ENCODE measurements around the gene ELMO2.

ELMO2 gene

GRCh38 chr20:46350986-46351267 lies 55.5 kb downstream of the ELMO2 start:
- DNase-seq, result no peak

DNA sequence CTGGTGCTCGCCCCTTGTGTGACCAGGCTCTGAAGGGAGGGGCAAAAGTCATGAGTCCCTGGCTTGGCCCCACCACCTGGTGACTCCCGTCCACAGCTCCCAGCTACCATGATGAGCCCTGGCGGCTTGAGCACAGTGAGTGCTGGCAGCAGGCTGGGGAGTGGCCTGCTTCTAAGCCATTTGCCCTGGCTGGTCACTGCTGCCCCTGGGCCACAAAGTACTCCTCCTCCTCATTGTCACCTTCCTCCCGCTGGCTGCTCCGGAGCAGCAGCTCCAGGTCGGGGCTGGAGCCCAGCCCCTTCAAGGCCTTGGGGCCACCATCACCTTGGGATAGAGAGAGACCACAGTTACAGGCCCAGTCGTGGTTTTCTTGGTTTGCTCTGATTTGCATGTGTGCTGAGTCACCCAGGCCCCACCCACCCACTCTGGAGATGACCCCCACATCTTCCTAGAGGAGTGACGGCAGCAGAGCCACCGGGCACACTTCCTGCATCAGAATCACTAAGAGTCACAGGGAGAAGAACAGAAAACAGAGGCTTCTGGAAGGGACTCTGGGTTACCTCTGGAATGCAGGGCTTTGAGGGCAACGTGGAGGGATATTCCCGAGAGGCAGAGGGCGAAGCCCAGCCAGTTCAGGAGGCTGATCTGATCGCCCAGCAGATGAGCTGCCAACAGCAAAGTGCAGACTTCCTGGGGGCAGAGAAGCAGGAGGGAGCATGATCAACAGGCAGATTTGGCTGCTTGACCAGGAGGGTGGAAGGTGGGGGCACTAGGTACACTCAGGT lies 56.0 kb downstream of the ELMO2 start:
- DNase-seq, result peak; percentile 92

DNA sequence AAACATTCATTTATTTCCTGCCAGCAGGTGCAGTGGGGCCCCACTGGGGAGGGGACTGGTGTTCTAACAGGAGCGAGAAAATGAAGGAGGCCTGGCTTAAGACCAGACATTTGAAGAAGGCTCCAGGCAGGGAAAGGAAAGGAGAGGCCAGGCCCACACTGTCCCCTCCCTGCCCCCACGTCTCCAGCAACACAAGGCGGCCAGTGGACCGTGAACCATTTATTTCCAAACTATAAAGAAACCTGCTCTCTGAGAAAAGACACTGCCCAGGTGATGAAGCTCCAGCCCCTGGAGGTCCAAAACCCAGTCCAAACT lies 56.7 kb downstream of the ELMO2 start:
- DNase-seq, result no peak

DNA sequence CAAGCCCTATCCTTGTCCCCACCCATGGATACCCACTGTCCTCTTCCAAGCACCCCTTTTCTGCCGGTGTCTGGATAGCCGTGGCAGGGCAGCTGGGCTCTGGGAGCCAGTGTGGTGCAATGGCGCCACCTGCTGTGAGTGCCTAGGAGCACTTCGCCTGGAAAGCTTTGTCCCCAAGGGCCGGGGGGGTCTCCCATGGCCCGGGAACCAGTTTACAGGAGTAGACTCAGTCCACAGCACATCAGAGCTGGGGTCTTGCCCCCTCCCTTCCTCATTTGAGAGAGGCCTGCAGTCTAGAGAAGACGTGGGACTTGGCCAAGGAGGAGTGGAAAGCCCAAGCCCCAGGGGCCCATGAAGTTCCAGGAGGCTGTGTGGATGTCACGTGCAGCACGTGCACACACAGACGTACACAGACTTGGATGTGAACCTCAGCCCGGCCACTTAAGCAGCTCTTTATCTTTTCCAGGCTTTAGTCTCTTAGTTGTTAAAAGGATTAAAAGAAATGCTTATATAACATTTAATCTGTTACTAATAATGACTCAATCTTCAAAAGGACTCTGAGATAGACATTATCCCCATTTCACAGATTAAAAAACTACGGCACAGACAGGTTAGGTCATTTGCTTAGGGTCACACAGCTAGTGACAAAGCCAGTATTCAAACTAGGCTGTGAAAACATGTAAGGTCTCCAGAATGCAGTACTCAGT lies 57.2 kb downstream of the ELMO2 start:
- DNase-seq, result peak; percentile 44

DNA sequence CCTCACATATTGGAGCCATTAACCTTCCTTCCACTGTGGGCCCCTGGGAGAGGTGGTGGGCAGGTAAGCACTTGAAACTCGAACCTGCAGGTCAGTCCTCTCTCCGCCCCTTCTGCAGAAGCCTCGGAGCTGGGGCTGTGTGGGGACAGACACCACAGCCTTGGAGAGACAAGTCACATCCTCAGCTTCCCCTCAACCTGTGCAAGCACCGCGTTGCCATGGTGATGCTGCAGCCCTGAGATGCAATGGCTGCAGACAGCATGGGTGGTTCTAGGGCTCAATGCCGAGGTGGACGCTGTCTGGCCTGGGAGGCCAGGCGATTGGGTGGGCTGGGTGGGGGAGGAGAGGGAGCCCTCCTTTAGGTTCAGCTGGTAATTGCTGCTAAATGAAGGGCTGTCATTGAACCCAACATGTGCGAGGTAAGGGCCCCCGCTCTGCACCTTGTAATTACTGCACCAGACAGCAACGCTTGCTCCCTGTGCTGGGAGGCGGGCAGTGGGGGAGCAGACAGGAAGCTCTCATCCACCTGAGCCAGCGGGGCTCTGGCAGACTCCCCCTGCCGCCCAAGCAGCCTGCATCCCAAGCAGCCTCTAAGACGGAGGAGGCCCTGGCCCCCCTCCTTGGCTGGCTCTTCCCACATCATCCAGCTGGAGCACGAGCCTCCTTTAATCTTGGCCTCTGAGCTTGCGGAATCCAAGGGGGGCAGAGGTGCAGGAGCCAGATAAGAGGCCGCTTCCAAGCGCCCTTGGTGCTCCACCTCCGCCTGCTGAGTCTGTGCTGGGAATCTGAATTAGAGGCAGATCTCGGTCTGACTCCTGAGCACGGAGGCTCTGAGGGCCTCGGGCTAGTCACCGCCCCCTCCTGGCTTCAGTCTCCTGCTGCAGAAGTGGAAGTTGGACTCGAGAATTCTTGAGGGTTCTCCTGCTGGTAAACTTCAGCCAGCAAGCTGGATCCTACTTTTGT lies 58.3 kb downstream of the ELMO2 start:
- peak; percentile 21 for DNase-seq

GRCh38 chr20:46346770-46347169 lies 59.6 kb downstream of the ELMO2 start:
- no peak for DNase-seq

DNA sequence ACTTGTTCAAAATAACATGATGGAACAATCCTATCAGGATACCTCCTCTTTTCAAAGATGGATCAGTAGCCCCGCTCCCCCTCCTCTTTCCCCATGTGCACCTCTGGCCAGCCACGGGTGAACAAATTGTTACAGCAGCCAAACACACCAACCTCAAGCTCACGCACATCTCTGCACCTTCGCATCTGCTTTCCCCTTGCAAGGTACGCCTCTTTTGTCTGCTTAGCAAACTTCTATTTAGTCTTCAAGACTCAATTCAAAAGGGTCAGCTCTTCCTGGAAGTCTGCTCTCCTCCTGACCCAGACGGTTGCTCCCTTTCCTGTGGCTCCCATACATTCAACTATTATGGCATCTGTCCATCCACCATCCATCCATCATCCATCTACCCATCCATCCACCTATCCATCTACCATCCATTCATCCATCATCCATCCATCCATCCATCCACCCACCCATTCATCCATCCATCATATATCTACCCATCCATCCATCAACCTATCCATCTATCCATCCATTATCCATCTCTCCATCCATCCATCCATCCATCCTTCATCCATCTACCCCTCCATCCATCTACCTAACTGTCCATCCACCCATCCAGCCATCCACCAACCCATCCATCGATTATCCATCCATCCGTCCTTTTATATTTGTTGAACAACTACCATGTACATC lies 61.8 kb downstream of the ELMO2 start:
- DNase-seq, result no peak

DNA sequence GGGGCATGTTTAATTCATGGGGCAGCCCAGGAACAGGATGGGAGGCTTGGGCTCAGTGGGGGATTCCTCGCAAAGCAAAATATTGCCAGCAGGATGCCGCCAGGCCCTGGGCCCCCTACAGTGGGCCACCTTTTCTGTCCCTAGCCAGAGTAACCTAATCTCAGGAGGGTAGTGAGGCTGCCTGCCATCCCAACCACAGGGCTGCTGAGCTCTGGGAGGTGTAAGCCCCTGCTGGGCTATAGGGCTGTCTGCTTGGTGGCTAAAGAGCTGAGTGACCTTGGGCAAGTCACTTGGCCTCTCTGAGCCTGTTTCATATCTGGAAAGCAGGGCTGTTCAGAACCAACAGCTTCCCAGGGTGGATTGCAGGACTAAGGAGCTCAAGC lies 62.4 kb downstream of the ELMO2 start:
- no peak for DNase-seq

DNA sequence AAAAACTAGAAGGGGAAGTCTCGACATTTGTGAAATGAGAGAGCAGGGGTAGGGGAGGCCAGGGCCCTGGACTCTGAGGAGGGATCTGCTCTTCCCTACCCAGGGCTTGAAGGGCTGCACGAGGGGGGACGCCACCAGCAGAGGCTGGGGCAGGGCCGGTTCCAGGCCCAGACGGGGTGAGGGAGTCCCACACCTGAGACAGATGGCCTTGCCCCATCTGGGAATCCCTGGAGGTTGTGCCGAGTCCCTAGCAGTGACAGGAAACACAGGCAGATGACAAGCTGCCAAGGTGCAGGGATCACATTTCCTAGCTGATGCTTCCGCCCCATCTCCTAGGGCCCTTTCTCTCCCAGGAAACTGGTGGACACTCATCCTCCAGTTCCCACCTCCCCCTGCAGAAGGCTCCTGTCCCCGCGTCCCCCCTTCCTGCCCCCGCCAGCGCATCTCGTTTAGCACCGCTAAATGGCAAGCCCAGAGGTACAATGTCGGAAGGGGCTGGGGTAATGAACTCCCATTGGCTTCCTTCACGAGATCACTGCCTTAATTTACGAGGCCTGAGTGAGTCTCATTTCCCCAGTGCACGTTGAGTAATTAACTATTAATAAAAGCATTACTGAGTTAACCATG lies 63.0 kb downstream of the ELMO2 start:
- DNase-seq, result no peak

DNA sequence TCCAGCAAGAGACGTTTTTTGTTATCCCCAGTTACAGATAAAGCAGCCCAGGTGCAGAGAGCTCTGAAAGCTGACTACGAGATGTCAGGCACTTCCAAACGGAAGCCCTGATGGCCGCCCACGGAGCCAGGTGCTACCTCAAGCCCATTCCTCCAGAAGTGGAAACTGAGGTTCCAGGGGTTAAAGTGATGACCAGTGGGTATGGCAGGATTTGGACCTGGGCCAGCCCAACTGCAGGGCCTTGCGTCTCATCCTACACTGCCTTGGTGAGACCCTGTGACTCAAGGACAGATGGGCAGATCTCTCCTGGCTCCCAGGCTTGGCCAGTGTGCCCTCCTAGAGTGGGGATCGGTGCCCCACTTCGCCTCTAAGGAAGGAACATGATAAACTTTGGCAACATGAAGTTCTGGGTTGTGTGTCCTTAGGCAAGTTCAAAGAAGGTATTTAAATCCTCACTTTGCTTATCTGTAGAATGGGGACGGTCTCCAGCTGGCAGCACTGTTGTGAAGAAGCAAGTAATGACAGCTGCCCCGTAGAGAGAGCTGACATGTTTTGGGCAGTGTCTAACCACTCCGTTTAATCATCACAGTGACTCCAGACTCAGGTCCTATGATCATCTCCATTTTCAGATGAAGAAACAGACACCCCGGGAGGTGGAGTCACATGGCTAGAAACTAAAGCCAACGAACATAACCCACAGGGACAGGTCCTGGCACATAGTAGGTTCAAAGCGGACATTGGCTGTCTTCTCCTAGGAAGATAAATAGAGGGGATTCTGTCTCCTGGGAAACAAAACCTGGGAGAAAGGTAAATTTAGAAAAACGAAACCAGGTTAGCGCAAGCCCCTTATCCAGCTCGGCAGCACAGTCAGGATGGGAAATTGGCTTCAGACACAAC lies 63.7 kb downstream of the ELMO2 start:
- DNase-seq, result no peak

DNA sequence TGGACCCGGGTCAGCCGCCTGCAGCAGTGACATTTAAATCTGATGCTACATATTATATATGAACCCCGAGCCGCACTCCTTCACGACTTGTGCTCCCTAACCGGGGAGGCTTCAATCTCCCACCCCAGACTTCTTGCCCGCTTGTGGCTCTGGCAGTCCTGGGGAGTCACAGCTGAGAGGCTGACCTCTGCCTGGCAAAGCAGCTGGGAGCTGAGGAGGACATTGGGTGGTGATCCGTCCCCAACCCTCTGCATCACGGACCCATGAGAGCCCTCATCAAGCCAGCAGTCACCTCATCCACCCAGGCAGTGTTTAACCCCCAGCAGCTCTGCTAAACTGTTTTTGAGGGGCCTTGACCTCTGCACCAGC lies 64.4 kb downstream of the ELMO2 start:
- no peak for DNase-seq

DNA sequence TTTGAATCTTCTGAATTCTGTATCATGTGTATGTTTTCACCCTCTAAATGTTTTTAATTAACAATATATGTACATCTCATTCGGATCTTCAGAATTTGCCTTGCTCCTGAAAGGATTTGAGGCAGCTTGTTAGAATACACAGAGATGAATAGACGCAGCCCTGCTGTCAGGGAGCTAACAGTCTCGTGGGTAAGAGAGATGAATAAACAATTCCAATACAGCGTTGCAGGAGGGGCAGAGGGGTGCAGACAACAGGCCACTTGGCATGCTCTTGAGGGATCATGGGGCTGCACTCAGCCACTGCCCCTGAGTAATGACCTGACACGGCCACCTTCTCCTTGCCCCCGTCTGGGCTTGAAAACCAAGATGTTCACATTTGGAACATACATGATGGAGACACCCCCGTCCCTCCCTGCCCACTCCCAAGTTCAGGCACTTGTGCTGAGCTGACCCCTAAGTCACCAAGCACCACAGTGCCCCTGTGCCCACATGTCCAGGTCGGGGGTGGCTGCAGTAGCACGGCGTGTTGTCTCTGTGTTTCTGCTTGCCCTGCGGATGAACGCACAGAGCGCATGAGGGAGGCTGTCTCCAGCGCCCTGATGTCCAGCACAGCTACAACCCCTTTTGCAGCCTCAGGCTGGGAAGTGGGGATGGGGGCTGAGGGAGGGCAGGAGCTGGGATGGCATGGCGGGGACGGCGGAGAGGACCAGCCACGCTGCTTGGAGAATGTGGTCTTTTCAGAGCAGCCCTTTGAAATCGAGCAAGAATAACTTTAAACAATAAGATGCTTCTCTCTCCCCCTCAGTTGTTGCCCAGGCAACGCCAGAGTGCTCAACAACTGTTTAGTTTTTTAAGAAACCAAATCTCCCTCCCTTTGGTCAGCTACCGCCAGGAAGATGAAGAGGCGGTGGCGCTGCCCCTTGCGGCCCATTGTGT lies 65.1 kb downstream of the ELMO2 start:
- DNase-seq, result no peak

DNA sequence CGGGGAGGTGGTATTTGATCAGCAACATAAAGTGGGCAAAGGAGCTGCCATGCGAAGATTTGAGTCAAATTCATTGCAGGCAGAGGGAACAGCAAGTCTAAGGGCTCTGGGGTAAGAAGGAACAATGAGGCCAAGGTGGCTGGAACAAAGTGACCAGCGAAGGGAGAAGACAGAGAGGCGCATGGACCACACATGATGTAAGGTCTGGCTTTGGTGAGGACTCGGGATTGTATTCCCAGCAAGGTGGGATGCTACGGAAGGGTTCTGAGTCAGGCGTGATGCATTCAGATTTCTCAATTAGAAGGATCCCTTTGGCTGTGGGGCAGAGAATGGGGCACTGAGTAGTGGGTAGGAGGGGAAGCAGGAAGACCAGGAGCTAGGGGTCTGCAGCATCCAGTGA lies 67.4 kb downstream of the ELMO2 start:
- DNase-seq, result no peak

DNA sequence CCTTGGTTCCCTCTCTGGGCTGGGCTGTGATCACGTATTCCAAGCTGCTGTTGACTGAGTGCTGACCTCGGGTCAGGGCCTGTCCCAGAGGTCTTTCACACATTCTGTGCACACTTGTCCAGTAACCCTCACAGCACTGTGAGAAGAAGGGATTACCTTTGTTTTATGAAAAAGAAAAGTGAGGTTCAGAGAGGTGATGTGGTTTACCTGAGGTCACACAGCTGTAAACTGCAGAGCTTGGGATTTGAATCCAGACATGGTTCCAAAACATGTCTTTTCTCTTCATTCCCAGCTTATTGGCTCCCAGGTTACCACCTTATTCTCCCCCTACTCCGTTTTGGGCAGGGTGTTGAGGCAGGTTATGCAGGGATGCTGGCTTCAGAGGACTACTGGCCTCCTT lies 69.7 kb downstream of the ELMO2 start:
- no peak for DNase-seq

GRCh38 chr20:46334303-46334904 lies 72.0 kb downstream of the ELMO2 start:
- DNase-seq, result no peak

DNA sequence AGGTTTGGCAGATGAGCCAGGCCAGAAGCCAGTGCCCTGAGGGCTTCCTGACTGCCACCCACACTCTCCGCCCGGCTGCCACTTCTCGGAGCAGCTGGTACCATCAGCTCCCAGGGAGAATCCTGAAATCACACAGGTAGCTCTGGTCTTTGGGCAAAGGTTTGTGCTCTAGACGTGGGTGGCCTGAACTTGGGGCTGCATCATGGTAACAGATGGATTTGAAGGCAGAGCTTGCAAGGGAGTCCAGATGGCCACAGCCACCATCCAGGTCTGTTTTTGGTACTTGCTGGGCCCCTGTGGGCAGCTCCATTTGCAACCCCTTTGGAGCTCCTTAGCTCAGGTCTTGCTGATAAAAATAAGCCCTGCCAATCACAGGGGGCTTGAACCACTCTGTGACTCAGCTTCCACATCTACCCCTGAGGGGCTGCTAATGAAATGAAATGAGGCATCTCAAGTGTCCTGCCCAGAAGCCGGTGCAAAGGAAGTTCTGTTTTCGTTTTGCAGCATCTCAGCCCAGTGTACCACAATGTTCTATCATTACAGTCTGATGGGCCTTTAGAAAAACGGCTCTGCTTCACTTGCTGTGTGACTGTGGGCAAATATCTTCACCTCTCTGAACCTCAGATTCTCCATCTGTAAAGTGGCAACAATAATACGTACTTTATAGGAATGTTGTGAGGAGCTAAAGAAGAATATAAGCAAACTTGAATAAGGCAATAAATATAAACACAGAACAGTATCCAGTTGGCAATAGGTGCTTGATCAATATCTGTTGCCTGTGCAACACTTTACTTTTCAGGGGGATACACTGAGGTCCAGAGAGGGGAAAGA lies 73.0 kb downstream of the ELMO2 start:
- DNase-seq, result no peak

GRCh38 chr20:46332373-46333160 lies 73.8 kb downstream of the ELMO2 start:
- no peak for DNase-seq

DNA sequence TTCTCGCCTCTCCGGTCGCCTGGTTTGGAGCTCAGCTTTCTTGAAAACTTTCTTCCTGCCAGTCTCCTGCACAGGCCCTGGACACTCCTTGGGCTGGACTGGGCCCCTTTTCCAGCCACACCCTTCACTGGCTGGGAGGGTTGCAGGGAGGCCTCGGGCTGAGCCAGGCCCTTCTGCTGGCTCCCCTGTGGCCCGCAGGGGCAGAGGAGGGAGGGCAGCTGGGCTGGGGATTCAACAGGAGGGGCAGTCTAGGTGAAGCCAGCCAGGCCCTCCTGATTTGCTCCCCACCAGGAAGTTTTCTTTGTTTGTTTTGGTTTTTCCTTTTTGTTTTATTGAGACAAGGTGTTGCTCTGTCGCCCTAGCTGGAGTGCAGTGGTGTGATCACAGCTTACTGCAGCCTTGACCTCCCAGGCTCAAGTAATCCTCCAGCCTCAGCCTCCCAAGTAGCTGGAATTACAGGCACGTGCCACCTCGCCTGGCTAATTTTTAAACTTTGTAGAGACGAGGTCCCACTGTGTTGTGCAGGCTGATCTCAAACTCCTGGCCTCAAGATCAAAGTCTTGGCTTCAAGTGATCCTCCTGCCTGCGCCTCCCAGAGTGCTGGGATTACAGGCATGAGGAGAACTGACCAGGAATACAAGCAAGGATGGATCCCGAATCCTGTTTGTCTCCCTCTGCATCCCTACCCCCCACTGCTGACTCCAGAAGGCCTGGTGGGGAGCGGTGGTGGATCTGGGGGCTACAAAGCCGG lies 74.6 kb downstream of the ELMO2 start:
- DNase-seq, result no peak
